Brain microvascular endothelial cell (primary cell): Measurements from ENCODE around the gene BMP15.

Experiments used
- DNase-seq: peaks from one replicate; pipeline ENCODE4 v3.0.0-alpha.2; 2020
- H3K27ac ChIP-seq: fragments of 250-450 bp; sonication (Bioruptor Pico); 2 replicates; pipeline ENCODE4 v1.5.1; 2020; ENCODE audit warnings: mild to moderate bottlenecking, moderate library complexity
- H3K27me3 ChIP-seq: fragments of 250-450 bp; sonication (Bioruptor Pico); replicated peaks from 2 replicates; pipeline ENCODE4 v1.5.1; 2020; ENCODE audit warnings: mild to moderate bottlenecking
- H3K36me3 ChIP-seq: fragments of 250-450 bp; sonication (Bioruptor Pico); replicated peaks from 2 replicates; pipeline ENCODE4 v1.5.1; 2020; ENCODE audit warnings: mild to moderate bottlenecking
- H3K4me3 ChIP-seq: 2 replicates; pipeline ENCODE4 v1.5.1; 2011; ENCODE audit warnings: low read depth, mild to moderate bottlenecking, control low read depth, low read length, moderate library complexity
- in situ Hi-C: cut with HindIII; loops from 2 replicates; pipeline ENCODE4 v1.10.0; 2017; ENCODE audit warnings: low sequenced_read_pairs, low pct_ligation_motif_present
- TF ChIP-seq, protein P1 (sequence below): IDR thresholded peaks from 2 replicates; pipeline ENCODE4 v1.5.1; 2011; ENCODE audit warnings: low read depth, mild to moderate bottlenecking, moderate library complexity, low read length, control low read depth, inconsistent platforms; ENCODE audit errors: missing control alignments

BMP15 gene

DNA sequence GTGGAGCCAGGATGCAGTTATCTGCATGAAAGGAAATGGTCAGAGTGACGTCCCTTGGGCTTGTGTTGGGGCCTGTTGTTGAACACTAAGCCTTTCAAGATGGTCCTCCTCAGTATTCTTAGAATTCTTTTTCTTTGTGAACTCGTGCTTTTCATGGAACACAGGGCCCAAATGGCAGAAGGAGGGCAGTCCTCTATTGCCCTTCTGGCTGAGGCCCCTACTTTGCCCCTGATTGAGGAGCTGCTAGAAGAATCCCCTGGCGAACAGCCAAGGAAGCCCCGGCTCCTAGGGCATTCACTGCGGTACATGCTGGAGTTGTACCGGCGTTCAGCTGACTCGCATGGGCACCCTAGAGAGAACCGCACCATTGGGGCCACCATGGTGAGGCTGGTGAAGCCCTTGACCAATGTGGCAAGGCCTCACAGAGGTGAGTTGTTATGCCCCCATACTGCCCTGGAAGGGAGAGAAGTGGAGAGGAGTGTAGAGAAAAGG is at the start of gene BMP15:
TSS of gene BMP15 (plus strand) at position 51 of the 492 bp plus-strand sequence. CDS start at position 100, 49 bp downstream.
- Histone ChIP-seq H3K27ac (no peak within 1 kb of the TSS), H3K36me3 (no peaks in the 10 kb centered on the region), H3K27me3 (no peaks in the 10 kb centered on the region), H3K4me3 (no peak within 1 kb of the TSS)
- in situ Hi-C loops = no loop called here
- no peak for DNase-seq
- TF ChIP-seq, protein P1, sequence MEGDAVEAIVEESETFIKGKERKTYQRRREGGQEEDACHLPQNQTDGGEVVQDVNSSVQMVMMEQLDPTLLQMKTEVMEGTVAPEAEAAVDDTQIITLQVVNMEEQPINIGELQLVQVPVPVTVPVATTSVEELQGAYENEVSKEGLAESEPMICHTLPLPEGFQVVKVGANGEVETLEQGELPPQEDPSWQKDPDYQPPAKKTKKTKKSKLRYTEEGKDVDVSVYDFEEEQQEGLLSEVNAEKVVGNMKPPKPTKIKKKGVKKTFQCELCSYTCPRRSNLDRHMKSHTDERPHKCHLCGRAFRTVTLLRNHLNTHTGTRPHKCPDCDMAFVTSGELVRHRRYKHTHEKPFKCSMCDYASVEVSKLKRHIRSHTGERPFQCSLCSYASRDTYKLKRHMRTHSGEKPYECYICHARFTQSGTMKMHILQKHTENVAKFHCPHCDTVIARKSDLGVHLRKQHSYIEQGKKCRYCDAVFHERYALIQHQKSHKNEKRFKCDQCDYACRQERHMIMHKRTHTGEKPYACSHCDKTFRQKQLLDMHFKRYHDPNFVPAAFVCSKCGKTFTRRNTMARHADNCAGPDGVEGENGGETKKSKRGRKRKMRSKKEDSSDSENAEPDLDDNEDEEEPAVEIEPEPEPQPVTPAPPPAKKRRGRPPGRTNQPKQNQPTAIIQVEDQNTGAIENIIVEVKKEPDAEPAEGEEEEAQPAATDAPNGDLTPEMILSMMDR = no peak

DNA sequence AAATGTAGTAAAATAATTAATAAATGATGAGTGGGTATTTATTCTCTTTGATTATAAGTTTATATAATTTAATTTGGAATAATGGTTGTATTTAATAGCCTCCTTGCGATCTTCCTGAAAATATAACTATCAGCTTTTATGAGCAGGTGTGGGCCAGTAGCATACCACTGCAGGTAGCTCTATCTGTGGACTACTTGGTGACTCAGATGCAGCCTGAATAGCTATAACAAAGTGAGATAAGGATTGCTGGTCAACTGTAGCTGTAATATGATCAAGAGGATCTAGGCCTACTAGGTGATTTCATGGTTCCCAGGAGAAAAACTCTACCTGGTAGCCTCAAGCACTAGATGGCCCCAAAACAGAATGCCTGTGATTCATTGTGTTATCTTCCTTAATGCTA is 47.1 kb upstream of the BMP15 start:
- Histone ChIP-seq H3K4me3 (no peak overlapping the region), H3K27ac (no peak overlapping the region), H3K36me3 (no peaks in the 10 kb centered on the region), H3K27me3 (no peaks in the 10 kb centered on the region)
- TF ChIP-seq, protein P1 = no peak
- in situ Hi-C loops = no loop called here
- no peak for DNase-seq

DNA sequence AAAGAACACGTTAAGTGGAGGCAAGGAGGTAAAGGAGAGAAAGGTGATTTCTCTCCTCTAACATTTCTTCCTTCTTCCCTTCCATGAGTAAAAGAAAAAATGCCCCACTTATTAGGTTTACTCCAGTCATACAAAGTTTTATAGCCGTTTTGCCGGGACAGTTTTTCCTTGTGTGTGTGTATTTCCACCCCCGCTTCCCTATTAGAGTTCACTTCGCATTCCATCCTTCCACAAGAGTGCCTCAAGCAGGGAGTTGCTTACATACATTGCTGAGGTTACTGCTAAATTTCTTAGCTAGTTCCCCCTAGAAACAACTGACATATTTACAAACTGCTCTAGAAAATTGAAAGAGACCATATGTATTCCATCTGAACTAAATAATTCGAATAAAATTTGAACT is 45.2 kb upstream of the BMP15 start:
- no peaks in the 10 kb centered on the region for H3K36me3 ChIP-seq
- no peaks in the 10 kb centered on the region for H3K27me3 ChIP-seq
- no peak for DNase-seq
- in situ Hi-C loops = no loop called here
- no peak overlapping the region for H3K4me3 ChIP-seq
- TF ChIP-seq, protein P1 = no peak
- H3K27ac ChIP-seq = no peak overlapping the region

DNA sequence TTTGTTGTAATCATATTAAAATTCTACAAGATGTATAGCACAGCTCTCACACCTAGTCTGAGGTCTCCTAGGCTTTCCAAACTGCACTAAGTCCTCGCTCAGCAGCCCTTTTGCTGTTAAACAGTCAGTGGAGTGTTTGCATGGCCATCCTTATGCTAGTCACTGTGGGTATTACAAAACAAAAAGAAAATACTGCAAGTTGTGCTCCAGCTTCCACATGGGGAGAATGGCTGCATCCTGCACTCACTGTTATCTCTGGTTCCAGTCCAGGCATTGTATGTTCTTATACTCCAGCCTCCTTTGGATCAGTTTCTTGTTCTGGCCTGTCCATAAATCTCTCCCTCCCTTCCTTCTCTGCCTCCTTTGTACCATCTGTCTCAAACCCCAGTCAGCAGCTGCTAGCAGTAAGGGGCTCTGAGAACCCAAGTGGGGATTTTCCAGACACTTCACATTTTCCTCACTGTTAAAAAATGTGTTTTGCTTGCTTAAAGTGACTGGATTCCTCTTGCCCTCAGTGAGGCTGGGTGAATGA is 38.5 kb upstream of the BMP15 start:
- no peaks in the 10 kb centered on the region for H3K27me3 ChIP-seq
- DNase-seq = no peak
- H3K4me3 ChIP-seq = no peak overlapping the region
- TF ChIP-seq, protein P1 = no peak
- in situ Hi-C loops = no loop called here
- no peak overlapping the region for H3K27ac ChIP-seq
- no peaks in the 10 kb centered on the region for H3K36me3 ChIP-seq

DNA sequence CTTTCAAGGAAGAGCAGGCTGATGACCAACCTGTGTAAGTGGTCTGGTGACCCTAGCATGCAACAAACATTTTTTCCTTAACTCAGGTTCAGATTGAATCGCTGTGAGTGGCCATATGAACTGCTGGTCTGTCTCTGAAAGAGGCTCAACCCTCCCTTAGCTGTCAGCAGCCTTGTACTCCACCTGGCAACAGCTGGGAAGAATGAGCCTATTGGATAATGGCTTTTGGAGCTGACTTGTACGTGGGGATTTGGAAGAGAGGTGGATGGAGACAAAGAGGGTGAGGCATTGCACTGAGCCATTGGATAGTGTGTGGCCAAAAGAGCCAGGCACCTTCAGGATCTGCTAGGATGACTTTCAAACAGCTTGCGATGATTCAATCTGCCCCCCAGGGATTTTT is 35.7 kb upstream of the BMP15 start:
- TF ChIP-seq, protein P1 = no peak

DNA sequence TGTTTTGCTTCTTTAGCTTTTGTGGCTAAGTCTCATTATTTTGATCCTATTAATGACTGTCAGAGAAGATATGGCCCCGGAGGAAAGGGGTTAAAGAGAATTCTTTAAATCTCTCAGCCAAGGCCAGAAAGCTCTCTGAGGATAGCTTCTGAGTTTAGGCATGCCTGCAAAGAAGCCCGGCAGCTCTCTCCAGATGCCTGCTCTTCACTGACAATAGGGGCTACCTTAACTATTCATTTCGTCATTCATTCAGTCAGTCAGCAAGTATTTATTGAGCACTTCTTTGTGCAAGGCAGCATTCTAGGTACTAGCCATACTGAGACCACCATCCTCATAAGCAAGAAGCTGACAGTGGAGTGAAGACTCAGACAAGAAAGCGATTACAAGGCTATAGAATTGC is 34.0 kb upstream of the BMP15 start:
- TF ChIP-seq, protein P1 = no peak

More for the DNA sequence above, 35.7 kb upstream of the BMP15 start:
- H3K36me3 ChIP-seq = no peaks in the 10 kb centered on the region
- in situ Hi-C loops = no loop called here
- no peak overlapping the region for H3K27ac ChIP-seq
- no peak for DNase-seq
- H3K27me3 ChIP-seq = no peaks in the 10 kb centered on the region
- H3K4me3 ChIP-seq = no peak overlapping the region

More for the DNA sequence above, 34.0 kb upstream of the BMP15 start:
- in situ Hi-C loops = no loop called here
- H3K27ac ChIP-seq = no peak overlapping the region
- DNase-seq = no peak
- no peaks in the 10 kb centered on the region for H3K27me3 ChIP-seq
- no peak overlapping the region for H3K4me3 ChIP-seq
- no peaks in the 10 kb centered on the region for H3K36me3 ChIP-seq
